ENCODE data around the gene OR10G4.
"Not testable (repeated sequence)": the region's sequence is repeated elsewhere in the genome, so short reads cannot be mapped to it uniquely, and the experiment has no call there.

The OR10G4 gene, protein sequence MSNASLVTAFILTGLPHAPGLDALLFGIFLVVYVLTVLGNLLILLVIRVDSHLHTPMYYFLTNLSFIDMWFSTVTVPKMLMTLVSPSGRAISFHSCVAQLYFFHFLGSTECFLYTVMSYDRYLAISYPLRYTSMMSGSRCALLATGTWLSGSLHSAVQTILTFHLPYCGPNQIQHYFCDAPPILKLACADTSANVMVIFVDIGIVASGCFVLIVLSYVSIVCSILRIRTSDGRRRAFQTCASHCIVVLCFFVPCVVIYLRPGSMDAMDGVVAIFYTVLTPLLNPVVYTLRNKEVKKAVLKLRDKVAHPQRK

DNA sequence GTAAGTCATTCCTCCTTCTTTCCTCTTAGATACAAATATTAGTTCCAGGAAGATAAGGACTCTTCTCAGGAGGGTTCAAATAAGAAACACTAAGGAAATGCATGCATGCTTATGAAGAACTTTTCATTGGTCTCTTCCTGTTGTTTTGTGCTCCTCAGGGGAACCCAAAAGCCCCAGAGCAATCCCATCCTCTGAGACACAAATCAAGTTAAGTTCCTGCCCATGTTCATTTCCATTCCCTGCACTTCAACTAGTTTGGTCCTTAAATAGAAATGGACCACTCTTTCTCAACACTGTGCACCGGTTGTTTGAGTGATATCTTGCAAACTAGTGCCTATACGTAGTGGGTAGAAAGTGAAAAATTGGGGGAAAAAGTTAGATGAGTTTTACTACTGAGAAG, at the start of gene OR10G4:
OR10G4 (plus strand) TSS at position 301 of the 400 bp plus-strand sequence. CDS start 2,578 bp downstream, outside the sequence.
- in situ Hi-C loops (cut with MboI; ENCODE audit: low sequenced_read_pairs) = no loop called here

DNA sequence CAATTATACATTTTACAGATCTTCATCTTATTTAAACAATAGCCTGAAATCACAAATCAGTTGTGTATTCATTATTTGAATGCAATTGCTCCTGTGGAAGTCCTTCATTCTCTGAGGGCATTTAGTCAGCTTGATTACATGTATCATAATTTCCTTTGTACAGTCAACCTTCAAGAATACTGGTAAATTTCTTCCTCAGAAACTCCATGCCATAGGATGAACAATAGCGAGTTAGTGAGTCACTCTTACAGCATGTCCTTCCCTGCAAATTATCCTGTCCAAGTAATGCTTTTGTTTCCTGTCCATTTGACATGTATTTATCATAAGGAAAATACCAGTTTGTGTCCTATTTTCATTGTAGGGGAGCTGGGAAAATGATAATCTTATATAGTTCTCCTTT, 39.0 kb upstream of the OR10G4 start:
- in situ Hi-C loops (cut with MboI; ENCODE audit: low sequenced_read_pairs) = no loop called here

DNA sequence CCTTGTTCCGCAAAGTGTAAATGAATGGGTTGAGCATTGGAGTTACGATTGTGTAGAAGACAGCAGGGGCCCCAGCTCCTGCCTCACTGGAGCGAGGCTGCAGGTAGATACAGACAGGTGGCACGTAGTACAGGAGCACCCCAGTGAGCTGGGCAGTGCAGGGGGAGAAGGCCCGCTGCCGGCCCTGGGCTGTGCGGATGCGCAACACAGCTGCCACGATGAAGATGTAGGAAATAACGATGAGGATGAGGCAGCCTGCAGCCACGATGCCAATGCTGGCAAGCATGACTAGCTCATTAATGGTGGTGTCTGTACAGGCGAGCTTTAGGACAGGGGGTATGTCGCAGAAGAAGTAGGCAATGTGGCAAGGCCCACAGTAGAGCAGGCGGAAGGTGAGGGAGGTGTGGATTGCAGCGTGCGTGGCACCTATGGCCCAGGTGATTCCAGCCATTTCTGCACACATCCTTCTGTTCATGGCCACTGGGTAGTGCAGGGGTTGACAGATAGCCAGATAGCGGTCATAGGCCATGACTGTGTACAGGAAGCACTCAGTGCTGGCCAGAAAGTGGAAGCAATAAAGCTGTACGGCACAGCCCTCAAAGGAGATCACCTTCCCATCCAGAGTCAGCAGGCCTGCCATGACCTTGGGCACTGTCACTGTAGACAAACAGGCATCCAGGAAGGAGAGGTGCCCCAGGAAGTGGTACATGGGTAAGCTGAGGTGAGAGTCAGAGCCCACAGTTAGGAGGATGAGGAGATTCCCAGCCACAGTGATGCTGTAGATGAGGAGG, 35.8 kb upstream of the OR10G4 start:
- in situ Hi-C loops (cut with MboI; ENCODE audit: low sequenced_read_pairs) = loop anchor here (25.0 kb wide), 1 partner anchor 110 kb away; no protein-coding TSS in a partner anchor

DNA sequence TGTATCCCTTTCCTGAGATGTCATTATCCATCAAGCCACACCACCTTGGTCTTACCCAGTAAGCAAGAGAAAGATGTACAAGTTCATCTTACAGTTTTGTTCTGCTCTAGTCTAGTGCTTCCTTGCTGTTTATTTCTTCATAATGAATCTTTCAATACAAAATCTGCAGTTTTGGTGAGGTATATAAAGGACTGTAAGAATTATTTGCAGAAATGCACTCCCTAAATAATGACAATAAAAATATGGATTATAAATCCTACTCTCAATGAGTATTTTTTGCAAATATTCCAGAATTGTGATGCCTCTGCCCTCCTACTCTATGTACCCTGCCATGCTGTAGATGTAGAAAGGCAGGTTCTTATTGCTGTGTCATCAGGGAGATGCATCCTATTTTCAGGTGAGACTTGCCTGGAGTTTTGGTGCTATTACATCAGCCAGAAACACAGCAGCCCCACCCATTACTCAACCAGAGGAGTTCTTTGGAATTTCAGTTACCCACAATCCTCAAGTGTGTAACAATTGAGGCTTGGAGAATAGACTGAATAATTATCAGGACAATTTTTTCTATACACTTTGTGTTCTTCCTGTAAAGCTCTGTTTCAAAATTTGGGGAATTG, 35.0 kb upstream of the OR10G4 start, which contains the start of gene OR10S1:
OR10S1 (minus strand) TSS at position 51 of the 617 bp plus-strand sequence. CDS start 117 bp downstream, outside the sequence.
- in situ Hi-C loops (cut with MboI; ENCODE audit: low sequenced_read_pairs) = loop anchor here (25.0 kb wide), 1 partner anchor 109 kb away; no protein-coding TSS in a partner anchor

DNA sequence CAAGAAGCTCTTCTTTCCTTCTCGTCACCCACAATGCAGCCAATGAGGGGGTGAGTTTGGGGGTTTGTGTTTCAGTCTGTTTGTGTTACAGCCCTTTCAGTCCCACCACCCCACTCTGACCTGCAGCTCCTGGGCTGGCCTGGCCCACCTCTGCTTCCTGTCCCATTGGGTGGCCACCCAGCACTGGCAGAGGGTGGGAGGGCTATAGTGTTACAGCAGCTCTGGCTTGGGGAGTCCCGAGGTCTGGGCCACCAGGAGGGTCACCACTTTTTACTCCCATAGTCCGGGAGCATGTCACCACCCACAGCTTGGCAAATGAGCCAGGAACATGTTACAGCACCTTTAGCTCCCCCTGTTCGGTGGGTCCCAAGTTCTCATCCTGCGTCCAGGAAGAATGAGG, 33.5 kb upstream of the OR10G4 start:
- in situ Hi-C loops (cut with MboI; ENCODE audit: low sequenced_read_pairs) = loop anchor here (25.0 kb wide), 1 partner anchor 108 kb away; no protein-coding TSS in a partner anchor

DNA sequence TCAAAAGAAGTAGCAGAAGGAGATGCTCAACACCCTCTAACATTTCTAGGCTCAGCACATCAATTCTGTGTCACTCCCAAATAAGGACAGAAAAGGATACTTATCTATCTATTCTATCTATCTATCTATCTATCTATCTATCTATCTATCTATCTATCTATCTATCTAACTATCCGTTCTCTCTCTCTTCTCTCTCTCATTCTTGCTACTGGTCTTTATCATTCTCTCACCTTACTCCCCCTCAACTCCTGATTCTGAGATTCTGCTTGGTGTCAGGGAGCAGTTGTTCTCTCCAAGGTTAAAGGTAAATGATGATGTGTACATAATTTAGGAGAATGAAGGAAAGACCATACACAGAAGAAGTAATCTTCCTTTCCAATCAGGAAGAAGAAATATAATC, 17.7 kb upstream of the OR10G4 start, which contains the start of gene OR10G6:
OR10G6 (minus strand) TSS at position 43 of the 400 bp plus-strand sequence; CDS start at position 43, 0 bp downstream.
- in situ Hi-C loops (cut with MboI; ENCODE audit: low sequenced_read_pairs) = loop anchor here (25.0 kb wide), 1 partner anchor 92 kb away; no protein-coding TSS in a partner anchor

DNA sequence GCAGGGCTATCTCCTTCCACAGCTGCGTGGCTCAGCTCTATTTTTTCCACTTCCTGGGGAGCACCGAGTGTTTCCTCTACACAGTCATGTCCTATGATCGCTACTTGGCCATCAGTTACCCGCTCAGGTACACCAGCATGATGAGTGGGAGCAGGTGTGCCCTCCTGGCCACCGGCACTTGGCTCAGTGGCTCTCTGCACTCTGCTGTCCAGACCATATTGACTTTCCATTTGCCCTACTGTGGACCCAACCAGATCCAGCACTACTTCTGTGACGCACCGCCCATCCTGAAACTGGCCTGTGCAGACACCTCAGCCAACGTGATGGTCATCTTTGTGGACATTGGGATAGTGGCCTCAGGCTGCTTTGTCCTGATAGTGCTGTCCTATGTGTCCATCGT, 3.0 kb downstream of the OR10G4 start:
- in situ Hi-C loops (cut with MboI; ENCODE audit: low sequenced_read_pairs) = not testable (repeated sequence)

DNA sequence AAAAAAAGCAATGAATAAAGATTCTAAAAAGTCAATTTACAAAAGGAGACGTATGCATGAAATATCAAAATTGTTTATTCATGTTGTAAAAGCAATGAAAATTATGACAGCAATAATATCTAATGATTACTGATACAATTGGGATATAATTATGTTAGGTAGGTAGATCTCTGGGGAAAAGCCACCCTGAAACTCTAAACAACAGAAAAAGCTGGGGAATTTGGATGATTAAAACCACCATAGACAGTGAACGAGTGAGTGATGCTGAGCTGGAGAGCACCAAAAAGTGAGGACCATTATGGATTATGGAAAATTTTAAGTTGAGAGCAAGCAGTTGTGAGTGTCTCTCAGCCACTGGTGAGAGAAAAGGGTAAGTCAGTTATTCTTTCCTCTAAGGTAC, 13.7 kb downstream of the OR10G4 start, which contains the start of gene OR10G8:
OR10G8 (plus strand) TSS at position 301 of the 400 bp plus-strand sequence. CDS start 2,825 bp downstream, outside the sequence.
- in situ Hi-C loops (cut with MboI; ENCODE audit: low sequenced_read_pairs) = no loop called here

DNA sequence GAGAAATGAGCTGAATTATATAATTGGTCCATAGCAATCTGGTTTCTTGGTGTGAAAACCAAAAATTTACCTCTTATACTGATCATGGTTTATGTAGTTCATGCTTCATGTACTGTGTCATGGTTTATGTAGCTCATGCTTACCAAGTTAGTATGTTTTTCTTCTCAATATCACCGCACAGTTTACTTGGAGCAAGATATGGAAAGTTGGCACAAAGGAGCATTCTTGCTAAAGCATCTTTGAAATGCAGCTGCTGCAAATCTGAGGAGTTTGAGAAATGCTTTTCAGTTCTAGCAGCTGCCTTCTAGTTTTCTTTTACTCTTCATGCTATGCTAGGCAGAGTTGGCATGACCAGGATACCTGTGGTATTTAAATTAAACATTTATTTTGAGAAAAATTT, 23.9 kb downstream of the OR10G4 start:
- in situ Hi-C loops (cut with MboI; ENCODE audit: low sequenced_read_pairs) = no loop called here

DNA sequence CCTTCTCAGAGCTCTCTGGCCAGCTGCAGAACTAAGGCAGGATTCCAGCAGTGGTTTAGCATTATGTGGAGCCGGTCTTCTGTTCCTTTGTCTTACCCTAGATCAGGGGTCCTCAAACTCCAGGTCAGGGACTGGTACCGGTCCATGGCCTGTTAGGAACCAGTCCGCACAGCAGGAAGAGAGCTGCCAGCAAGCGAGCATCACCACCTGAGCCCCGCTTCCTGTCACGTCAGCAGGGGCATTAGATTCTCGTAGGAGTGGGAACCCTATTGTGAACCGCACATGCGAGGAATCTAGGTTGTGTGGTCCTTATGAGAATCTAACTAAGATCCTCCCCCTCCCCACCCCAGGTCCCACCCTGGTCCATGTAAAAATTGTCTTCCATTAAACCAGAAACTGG, 26.8 kb downstream of the OR10G4 start:
- in situ Hi-C loops (cut with MboI; ENCODE audit: low sequenced_read_pairs) = no loop called here

DNA sequence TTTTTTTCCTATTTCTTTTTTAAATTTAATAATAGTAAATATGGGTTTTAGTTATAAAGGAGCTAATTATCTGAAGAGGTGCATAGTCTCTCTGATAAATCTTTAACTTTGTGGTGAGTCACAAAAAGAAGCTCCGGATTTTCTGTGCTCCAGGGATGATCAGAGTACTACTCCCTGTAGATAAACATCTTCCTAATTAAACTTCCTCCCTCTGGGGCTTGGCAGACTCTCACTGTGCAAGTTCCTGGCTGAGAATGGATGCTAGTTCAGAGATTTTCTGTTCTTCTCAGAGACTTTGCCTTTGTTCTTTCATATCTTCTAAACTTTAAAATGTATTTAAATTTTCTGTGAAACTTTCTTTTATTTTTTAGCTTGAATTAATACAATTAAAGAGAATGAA, 28.5 kb downstream of the OR10G4 start, which contains the start of gene OR10G7:
OR10G7 (minus strand) TSS at position 72 of the 400 bp plus-strand sequence. CDS start 2,324 bp downstream, outside the sequence.
- in situ Hi-C loops (cut with MboI; ENCODE audit: low sequenced_read_pairs) = no loop called here

DNA sequence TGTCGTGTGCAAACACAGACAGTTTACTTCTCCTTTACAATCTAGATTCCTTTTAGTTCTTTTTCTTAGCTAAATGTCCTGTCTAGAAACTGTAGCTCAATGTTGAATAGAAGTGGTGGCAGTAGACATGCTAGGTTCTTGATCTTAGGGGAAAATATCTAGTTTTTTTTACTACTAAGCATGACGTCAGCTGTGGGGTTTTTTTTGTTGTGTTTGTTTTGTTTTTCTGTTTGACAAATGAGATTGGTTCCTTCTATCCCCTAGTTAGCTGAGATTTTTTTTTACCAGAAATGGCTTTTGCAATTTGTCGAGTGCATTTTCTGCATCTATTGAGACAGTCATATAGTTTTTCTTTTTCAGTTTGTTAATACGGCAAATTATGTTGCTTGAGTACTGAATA, 30.6 kb downstream of the OR10G4 start:
- in situ Hi-C loops (cut with MboI; ENCODE audit: low sequenced_read_pairs) = no loop called here

DNA sequence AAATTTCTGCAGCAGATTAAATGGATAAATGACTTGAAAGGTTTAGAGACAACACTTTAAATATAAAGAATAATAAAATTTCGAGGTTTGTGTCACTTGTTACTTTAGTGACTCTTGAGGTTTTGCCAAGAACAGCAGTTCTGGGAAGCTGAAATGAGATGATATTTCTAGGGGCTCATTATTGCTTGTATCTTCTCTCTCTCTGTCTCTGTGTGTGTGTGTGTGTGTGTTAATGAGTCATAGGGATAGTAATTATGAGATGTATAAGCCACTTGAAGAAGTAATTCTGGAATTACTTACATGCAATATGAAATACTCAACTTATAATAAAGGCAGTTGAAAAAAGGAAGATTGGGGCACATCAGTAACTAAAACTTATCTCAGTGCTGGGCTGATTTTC, 38.0 kb downstream of the OR10G4 start:
- in situ Hi-C loops (cut with MboI; ENCODE audit: low sequenced_read_pairs) = loop anchor here (25.0 kb wide), 1 partner anchor 537 kb away; no protein-coding TSS in a partner anchor

DNA sequence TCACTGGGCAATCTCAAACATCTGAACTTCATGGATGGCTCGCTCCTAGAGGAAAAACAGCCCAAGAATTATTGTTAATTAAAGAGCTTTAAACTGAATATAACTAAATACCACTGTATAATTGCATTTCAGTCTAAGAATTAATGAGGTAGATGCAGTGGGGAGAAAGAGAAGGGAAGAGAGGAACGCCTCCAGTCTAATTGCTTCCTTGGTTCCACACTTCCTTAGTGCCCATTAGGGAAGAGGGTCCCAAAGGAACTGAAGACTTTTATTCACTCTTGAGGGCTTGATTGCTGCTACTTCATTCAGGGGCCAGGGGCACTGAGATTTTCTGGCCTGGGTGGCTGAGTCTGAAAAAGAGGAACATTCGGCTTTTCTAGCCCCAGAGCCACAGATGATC, 40.2 kb downstream of the OR10G4 start:
- in situ Hi-C loops (cut with MboI; ENCODE audit: low sequenced_read_pairs) = loop anchor here (25.0 kb wide), 1 partner anchor 534 kb away; no protein-coding TSS in a partner anchor
